HepG2 (cell line): ENCODE results near the gene AP3D1. TPM values are rescaled to one million over a fixed set of nuclear protein-coding genes. Genes with fewer than 3 reads are reported as not detected.

ENCODE experiments used
- KDM3A ChIP-seq: IDR thresholded peaks from 2 replicates; pipeline ENCODE4 v1.6.1; 2018; ENCODE audit warnings: low read depth, missing compliant biosample characterization
- MED1 ChIP-seq: sonication (generic); formaldehyde crosslinking; IDR thresholded peaks from 2 replicates; pipeline ENCODE4 v1.4.0; 2020; ENCODE audit warnings: missing genetic modification reagents
- ZEB1 ChIP-seq: IDR thresholded peaks from 2 replicates; pipeline ENCODE4 v1.6.1; 2012; ENCODE audit warnings: mild to moderate bottlenecking, low read depth, inconsistent platforms; ENCODE audit not compliant: insufficient replicate concordance
- ZMYM4 ChIP-seq: sonication (generic); formaldehyde crosslinking; IDR thresholded peaks from 2 replicates; pipeline ENCODE4 v1.8.1; 2023; ENCODE audit warnings: mild to moderate bottlenecking, missing genetic modification reagents
- ZNF34 ChIP-seq: sonication (generic); formaldehyde crosslinking; IDR thresholded peaks from 2 replicates; pipeline ENCODE4 v1.4.0; 2020; ENCODE audit warnings: mild to moderate bottlenecking, missing genetic modification reagents, borderline replicate concordance
- ZSCAN21 ChIP-seq: sonication (generic); formaldehyde crosslinking; IDR thresholded peaks from 2 replicates; pipeline ENCODE4 v1.8.0; 2022; ENCODE audit warnings: mild to moderate bottlenecking, missing genetic modification reagents, moderate library complexity, borderline replicate concordance
- polyA plus RNA-seq, 8 experiments: library from polyadenylated mRNA; depleted of rRNA in 3 of 8; stranded (reverse) in 7 of 8; unstranded in 1 of 8; fragments of >200 nt; fragmentation: Illumina TruSeq in 4 of 8; extraction: Trizol in 4 of 8; gene quantifications; 2 replicates each; pipeline versions ENCODE4 v1.2.1 to v1.2.3, GENCODE V29; 2011 to 2016; ENCODE audit warnings: low read depth in 4 of 8, missing spikeins in 1 of 8, mixed read lengths in 1 of 8; ENCODE audit not compliant: insufficient read depth in 1 of 8
- total RNA-seq, 5 experiments: library from RNA; depleted of rRNA; stranded (reverse); fragments of >200 nt; fragmentation: Illumina TruSeq; extraction: Trizol; gene quantifications; 2 replicates each; pipeline ENCODE4 v1.2.3, GENCODE V29; 2016; ENCODE audit warnings: low read depth in 1 of 5
- TF ChIP-seq, protein P1 (sequence below): sonication (generic); formaldehyde crosslinking; IDR thresholded peaks from one replicate; pipeline ENCODE4 v1.5.1; 2020; ENCODE audit warnings: mild to moderate bottlenecking, missing genetic modification reagents; ENCODE audit errors: not compliant biosample characterization
- TF ChIP-seq, protein P2 (sequence below): IDR thresholded peaks from 2 replicates; pipeline ENCODE4 v1.6.1; 2016; ENCODE audit warnings: low read depth, missing genetic modification reagents, missing compliant biosample characterization
- TF ChIP-seq, protein P3 (sequence below): IDR thresholded peaks from 2 replicates; pipeline ENCODE4 v1.6.1; 2016; ENCODE audit warnings: missing compliant biosample characterization, missing genetic modification reagents, borderline replicate concordance
- TF ChIP-seq, protein P4 (sequence below): sonication (generic); formaldehyde crosslinking; IDR thresholded peaks from 2 replicates; pipeline ENCODE4 v1.5.0; 2020; ENCODE audit warnings: missing genetic modification reagents, mild to moderate bottlenecking, borderline replicate concordance

AP3D1 gene
- total and polyA plus RNA-seq, 2 of the 13 experiments (the other 11 are each of a cell fraction or from before 2014, with no cell fraction given), result 68.0 to 82.6 TPM

DNA sequence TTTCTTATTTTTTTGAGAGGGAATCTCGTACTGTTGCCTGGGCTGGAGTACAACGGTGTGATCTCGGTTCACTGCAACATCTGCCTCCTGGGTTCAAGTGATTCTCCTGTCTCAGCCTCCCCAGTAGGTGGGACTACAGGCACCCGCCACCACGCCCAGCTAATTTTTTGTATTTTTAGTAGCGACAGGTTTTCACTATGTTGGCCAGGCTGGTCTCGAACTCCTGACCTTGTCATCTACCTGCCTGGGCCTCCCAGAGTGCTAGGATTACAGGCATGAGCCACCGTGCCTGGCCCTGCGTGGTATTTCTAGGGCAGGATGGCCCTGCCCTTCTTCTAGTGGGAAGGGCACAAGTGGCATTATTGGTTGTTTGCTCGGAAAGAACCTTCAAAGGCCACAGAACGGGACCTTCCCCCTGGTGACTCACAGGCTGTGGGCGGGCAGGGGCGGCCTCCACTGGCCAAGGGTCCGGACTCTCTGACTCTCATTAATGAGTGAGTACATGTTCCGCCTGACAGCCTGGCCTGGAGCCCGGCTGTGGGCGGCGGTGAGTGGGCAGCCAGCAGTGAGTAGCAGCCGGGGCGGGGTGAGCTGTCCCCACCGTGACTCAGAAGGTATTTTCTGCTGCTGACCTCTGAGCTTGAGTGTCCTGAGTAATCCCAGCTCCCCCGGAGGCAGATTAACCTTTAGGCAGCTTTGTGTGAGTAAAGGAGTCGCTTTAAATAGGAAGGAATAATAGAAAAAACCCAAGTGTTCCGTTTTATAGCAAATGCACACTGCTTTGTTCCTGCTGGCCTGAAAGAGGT is 17.5 kb upstream of the AP3D1 start (continued):
- TF ChIP-seq, protein P1, sequence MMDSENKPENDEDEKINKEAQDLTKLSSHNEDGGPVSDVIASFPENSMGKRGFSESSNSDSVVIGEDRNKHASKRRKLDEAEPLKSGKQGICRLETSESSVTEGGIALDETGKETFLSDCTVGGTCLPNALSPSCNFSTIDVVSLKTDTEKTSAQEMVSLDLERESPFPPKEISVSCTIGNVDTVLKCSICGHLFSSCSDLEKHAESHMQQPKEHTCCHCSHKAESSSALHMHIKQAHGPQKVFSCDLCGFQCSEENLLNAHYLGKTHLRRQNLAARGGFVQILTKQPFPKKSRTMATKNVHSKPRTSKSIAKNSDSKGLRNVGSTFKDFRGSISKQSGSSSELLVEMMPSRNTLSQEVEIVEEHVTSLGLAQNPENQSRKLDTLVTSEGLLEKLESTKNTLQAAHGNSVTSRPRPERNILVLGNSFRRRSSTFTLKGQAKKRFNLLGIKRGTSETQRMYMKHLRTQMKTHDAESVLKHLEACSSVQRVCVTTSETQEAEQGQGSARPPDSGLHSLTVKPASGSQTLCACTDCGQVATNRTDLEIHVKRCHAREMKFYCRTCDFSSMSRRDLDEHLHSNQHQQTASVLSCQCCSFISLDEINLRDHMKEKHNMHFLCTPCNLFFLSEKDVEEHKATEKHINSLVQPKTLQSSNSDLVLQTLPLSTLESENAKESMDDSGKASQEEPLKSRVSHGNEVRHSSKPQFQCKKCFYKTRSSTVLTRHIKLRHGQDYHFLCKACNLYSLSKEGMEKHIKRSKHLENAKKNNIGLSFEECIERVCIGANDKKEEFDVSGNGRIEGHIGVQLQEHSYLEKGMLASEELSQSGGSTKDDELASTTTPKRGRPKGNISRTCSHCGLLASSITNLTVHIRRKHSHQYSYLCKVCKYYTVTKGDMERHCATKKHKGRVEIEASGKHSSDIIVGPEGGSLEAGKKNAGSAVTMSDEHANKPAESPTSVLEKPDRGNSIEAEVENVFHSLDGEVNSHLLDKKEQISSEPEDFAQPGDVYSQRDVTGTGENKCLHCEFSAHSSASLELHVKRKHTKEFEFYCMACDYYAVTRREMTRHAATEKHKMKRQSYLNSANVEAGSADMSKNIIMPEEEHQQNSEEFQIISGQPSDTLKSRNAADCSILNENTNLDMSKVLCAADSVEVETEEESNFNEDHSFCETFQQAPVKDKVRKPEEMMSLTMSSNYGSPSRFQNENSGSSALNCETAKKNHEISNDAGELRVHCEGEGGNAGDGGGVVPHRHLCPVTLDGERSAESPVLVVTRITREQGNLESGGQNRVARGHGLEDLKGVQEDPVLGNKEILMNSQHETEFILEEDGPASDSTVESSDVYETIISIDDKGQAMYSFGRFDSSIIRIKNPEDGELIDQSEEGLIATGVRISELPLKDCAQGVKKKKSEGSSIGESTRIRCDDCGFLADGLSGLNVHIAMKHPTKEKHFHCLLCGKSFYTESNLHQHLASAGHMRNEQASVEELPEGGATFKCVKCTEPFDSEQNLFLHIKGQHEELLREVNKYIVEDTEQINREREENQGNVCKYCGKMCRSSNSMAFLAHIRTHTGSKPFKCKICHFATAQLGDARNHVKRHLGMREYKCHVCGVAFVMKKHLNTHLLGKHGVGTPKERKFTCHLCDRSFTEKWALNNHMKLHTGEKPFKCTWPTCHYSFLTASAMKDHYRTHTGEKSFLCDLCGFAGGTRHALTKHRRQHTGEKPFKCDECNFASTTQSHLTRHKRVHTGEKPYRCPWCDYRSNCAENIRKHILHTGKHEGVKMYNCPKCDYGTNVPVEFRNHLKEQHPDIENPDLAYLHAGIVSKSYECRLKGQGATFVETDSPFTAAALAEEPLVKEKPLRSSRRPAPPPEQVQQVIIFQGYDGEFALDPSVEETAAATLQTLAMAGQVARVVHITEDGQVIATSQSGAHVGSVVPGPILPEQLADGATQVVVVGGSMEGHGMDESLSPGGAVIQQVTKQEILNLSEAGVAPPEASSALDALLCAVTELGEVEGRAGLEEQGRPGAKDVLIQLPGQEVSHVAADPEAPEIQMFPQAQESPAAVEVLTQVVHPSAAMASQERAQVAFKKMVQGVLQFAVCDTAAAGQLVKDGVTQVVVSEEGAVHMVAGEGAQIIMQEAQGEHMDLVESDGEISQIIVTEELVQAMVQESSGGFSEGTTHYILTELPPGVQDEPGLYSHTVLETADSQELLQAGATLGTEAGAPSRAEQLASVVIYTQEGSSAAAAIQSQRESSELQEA, result peak; percentile 69
- no peak for TF ChIP-seq ZEB1
- TF ChIP-seq, protein P2, sequence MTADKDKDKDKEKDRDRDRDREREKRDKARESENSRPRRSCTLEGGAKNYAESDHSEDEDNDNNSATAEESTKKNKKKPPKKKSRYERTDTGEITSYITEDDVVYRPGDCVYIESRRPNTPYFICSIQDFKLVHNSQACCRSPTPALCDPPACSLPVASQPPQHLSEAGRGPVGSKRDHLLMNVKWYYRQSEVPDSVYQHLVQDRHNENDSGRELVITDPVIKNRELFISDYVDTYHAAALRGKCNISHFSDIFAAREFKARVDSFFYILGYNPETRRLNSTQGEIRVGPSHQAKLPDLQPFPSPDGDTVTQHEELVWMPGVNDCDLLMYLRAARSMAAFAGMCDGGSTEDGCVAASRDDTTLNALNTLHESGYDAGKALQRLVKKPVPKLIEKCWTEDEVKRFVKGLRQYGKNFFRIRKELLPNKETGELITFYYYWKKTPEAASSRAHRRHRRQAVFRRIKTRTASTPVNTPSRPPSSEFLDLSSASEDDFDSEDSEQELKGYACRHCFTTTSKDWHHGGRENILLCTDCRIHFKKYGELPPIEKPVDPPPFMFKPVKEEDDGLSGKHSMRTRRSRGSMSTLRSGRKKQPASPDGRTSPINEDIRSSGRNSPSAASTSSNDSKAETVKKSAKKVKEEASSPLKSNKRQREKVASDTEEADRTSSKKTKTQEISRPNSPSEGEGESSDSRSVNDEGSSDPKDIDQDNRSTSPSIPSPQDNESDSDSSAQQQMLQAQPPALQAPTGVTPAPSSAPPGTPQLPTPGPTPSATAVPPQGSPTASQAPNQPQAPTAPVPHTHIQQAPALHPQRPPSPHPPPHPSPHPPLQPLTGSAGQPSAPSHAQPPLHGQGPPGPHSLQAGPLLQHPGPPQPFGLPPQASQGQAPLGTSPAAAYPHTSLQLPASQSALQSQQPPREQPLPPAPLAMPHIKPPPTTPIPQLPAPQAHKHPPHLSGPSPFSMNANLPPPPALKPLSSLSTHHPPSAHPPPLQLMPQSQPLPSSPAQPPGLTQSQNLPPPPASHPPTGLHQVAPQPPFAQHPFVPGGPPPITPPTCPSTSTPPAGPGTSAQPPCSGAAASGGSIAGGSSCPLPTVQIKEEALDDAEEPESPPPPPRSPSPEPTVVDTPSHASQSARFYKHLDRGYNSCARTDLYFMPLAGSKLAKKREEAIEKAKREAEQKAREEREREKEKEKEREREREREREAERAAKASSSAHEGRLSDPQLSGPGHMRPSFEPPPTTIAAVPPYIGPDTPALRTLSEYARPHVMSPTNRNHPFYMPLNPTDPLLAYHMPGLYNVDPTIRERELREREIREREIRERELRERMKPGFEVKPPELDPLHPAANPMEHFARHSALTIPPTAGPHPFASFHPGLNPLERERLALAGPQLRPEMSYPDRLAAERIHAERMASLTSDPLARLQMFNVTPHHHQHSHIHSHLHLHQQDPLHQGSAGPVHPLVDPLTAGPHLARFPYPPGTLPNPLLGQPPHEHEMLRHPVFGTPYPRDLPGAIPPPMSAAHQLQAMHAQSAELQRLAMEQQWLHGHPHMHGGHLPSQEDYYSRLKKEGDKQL (CRISPR knock-in tag), result peak; percentile 51; the same call in 1 of the 2 replicates
- peak; percentile 95 for TF ChIP-seq MED1 (CRISPR knock-in tag)
- no peak; the same call in 1 of the 2 replicates for TF ChIP-seq ZMYM4 (CRISPR knock-in tag)
- peak; percentile 69 for TF ChIP-seq KDM3A (CRISPR knock-in tag)
- no peak for TF ChIP-seq ZNF34 (CRISPR knock-in tag)
- TF ChIP-seq ZSCAN21 (CRISPR knock-in tag), result no peak; the same call in 1 of the 2 replicates
- TF ChIP-seq, protein P3, sequence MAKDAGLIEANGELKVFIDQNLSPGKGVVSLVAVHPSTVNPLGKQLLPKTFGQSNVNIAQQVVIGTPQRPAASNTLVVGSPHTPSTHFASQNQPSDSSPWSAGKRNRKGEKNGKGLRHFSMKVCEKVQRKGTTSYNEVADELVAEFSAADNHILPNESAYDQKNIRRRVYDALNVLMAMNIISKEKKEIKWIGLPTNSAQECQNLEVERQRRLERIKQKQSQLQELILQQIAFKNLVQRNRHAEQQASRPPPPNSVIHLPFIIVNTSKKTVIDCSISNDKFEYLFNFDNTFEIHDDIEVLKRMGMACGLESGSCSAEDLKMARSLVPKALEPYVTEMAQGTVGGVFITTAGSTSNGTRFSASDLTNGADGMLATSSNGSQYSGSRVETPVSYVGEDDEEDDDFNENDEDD (CRISPR knock-in tag), result peak; percentile 22; the same call in 1 of the 2 replicates
- TF ChIP-seq, protein P4, sequence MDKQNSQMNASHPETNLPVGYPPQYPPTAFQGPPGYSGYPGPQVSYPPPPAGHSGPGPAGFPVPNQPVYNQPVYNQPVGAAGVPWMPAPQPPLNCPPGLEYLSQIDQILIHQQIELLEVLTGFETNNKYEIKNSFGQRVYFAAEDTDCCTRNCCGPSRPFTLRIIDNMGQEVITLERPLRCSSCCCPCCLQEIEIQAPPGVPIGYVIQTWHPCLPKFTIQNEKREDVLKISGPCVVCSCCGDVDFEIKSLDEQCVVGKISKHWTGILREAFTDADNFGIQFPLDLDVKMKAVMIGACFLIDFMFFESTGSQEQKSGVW (CRISPR knock-in tag), result no peak
